Left ventricle myocardium superior (tissue), 1 donor: Measurements from ENCODE around the gene SLC66A2. TPM values are rescaled to one million over a fixed set of nuclear protein-coding genes. Genes with fewer than 3 reads are reported as not detected.
"Not testable (repeated sequence)": the region's sequence is repeated elsewhere in the genome, so short reads cannot be mapped to it uniquely, and the experiment has no call there.

Experiments used
- ATAC-seq: fragments of 200-7000 bp; cut with Tn5 transposase; one replicate; pipeline ENCODE4 v1.9.1; 2020; ENCODE audit warnings: mild to moderate bottlenecking, moderate library complexity
- DNase-seq: peaks from one replicate; pipeline ENCODE4 v3.0.0-alpha.2; 2020
- intact Hi-C: fragments of 100-400 bp; cut with micrococcal nuclease; formaldehyde crosslinking; loops from one replicate; pipeline ENCODE4 v1.11.0; 2022
- total RNA-seq: library from RNA; stranded (reverse); fragmentation: NEBNext Ultra II Directional; extraction: Animal tissue kit (Norgen Biotek cat#: 25700); gene quantifications from one replicate; pipeline ENCODE4 v1.2.1, GENCODE V29; 2021
- donor health status: DM: no; HTN: yes; CAD: no; lungs with severe emphysema.

Gene SLC66A2
- total RNA-seq, 1 donor from 2014 or later, result 28.9 TPM

- DNase-seq (no peak), ATAC-seq (no peak)
- intact Hi-C loops, result no loop called here
Observed at GRCh38 chr18:79972720-79973119, 21.3 kb upstream of the SLC66A2 start.

GRCh38 chr18:79971986-79972385 is 20.5 kb upstream of the SLC66A2 start:
- DNase-seq, result no peak
- no peak for ATAC-seq
- intact Hi-C loops, result no loop called here

- ATAC-seq (no peak), DNase-seq (no peak)
- intact Hi-C loops, result no loop called here
Observed at GRCh38 chr18:79971211-79971952, 19.9 kb upstream of the SLC66A2 start.

- ATAC-seq (no peak), DNase-seq (no peak)
- intact Hi-C loops, result no loop called here
Observed at GRCh38 chr18:79970419-79971133, 19.1 kb upstream of the SLC66A2 start.

- peak; percentile 62 for ATAC-seq
- DNase-seq, result no peak
- intact Hi-C loops, result no loop called here
Observed at GRCh38 chr18:79965119-79965902, 13.9 kb upstream of the SLC66A2 start.

- intact Hi-C loops, result no loop called here
- DNase-seq, result peak; percentile 87
- ATAC-seq, result peak; percentile 95
Observed at GRCh38 chr18:79964330-79965118, 13.1 kb upstream of the SLC66A2 start, which contains the start of gene HSBP1L1. Gene HSBP1L1, plus strand, starts transcription at chr18:79964643. Its CDS starts 93 bp downstream, at chr18:79964736.

- ATAC-seq, result no peak
Observed at GRCh38 chr18:79963658-79964329, 12.3 kb upstream of the SLC66A2 start.

GRCh38 chr18:79962835-79963657 is 11.6 kb upstream of the SLC66A2 start:
- intact Hi-C loops, result no loop called here
- ATAC-seq, result no peak

More at GRCh38 chr18:79963658-79964329, 12.3 kb upstream of the SLC66A2 start:
- intact Hi-C loops, result no loop called here
- DNase-seq, result no peak

GRCh38 chr18:79962311-79962710 is 10.9 kb upstream of the SLC66A2 start:
- intact Hi-C loops, result no loop called here
- ATAC-seq, result no peak
- no peak for DNase-seq

More at GRCh38 chr18:79962835-79963657, 11.6 kb upstream of the SLC66A2 start:
- no peak for DNase-seq

GRCh38 chr18:79961527-79962291 is 10.3 kb upstream of the SLC66A2 start:
- intact Hi-C loops, result no loop called here
- no peak for DNase-seq
- ATAC-seq, result no peak

- ATAC-seq, result no peak
- no peak for DNase-seq
- intact Hi-C loops, result no loop called here
Observed at GRCh38 chr18:79960921-79961526, 9.6 kb upstream of the SLC66A2 start.

- intact Hi-C loops, DNase-seq, ATAC-seq: not testable (repeated sequence)
Observed at GRCh38 chr18:79960161-79960801, 8.8 kb upstream of the SLC66A2 start.

GRCh38 chr18:79958981-79959380 is 7.5 kb upstream of the SLC66A2 start:
- no peak for DNase-seq
- ATAC-seq, result no peak
- intact Hi-C loops, result no loop called here

GRCh38 chr18:79956276-79956675 is 4.8 kb upstream of the SLC66A2 start:
- ATAC-seq (no peak), DNase-seq (no peak)
- intact Hi-C loops, result no loop called here

- ATAC-seq, result no peak
- no peak for DNase-seq
- intact Hi-C loops, result no loop called here
Observed at GRCh38 chr18:79955302-79956075, 4.0 kb upstream of the SLC66A2 start.
